SK-N-SH treated with all-trans-retinoic acid at 6 μM for 48 hours (cell line): ENCODE data around the gene SAYSD1.

Source experiments
- ATAC-seq: fragments of 200-7000 bp; cut with Tn5 transposase; 3 replicates; pipeline ENCODE4 v1.9.1; 2020; ENCODE audit warnings: mild to moderate bottlenecking, moderate library complexity
- ARNTL ChIP-seq: fragments of 450-650 bp; formaldehyde crosslinking; IDR thresholded peaks from 2 replicates; pipeline ENCODE4 v1.5.0; 2020; ENCODE audit warnings: low read depth, mild to moderate bottlenecking, moderate library complexity, borderline replicate concordance
- CREB5 ChIP-seq: fragments of 250-450 bp; sonication (Bioruptor Pico); IDR thresholded peaks from 2 replicates; pipeline ENCODE4 v1.5.1; 2020; ENCODE audit warnings: low read depth, mild to moderate bottlenecking, moderate library complexity
- CSDC2 ChIP-seq: fragments of 250-450 bp; sonication (Bioruptor Pico); IDR thresholded peaks from 2 replicates; pipeline ENCODE4 v1.5.0; 2020; ENCODE audit warnings: mild to moderate bottlenecking, moderate library complexity
- CSRNP3 ChIP-seq: fragments of 250-450 bp; sonication (Bioruptor Pico); IDR thresholded peaks from 2 replicates; pipeline ENCODE4 v1.5.1; 2021; ENCODE audit warnings: mild to moderate bottlenecking, moderate library complexity
- ESRRG ChIP-seq: fragments of 250-450 bp; sonication (Bioruptor Pico); IDR thresholded peaks from 2 replicates; pipeline ENCODE4 v1.6.1; 2021; ENCODE audit warnings: mild to moderate bottlenecking
- GLIS3 ChIP-seq: fragments of 250-450 bp; sonication (Bioruptor Pico); IDR thresholded peaks from 2 replicates; pipeline ENCODE4 v1.5.0; 2020; ENCODE audit warnings: mild to moderate bottlenecking, moderate library complexity
- ISL1 ChIP-seq: fragments of 250-450 bp; sonication (Bioruptor Pico); IDR thresholded peaks from 2 replicates; pipeline ENCODE4 v2.1.2; 2022; ENCODE audit warnings: mild to moderate bottlenecking, moderate library complexity
- OSR1 ChIP-seq: fragments of 250-450 bp; sonication (Bioruptor Pico); IDR thresholded peaks from 2 replicates; pipeline ENCODE4 v1.8.0; 2022; ENCODE audit warnings: moderate library complexity, mild to moderate bottlenecking, inconsistent platforms
- PATZ1 ChIP-seq: fragments of 250-450 bp; sonication (Bioruptor Pico); IDR thresholded peaks from 2 replicates; pipeline ENCODE4 v1.8.0; 2020; ENCODE audit warnings: mild to moderate bottlenecking, moderate library complexity, borderline replicate concordance
- POU6F1 ChIP-seq: fragments of 250-450 bp; sonication (Bioruptor Pico); IDR thresholded peaks from 2 replicates; pipeline ENCODE4 v1.8.0; 2021; ENCODE audit warnings: low read depth, mild to moderate bottlenecking, moderate library complexity, borderline replicate concordance
- PPARA ChIP-seq: fragments of 250-450 bp; sonication (Bioruptor Pico); IDR thresholded peaks from 2 replicates; pipeline ENCODE4 v1.5.0; 2020; ENCODE audit warnings: mild to moderate bottlenecking, borderline replicate concordance
- RARB ChIP-seq: fragments of 250-450 bp; sonication (Bioruptor Pico); IDR thresholded peaks from 2 replicates; pipeline ENCODE4 v1.8.0; 2021; ENCODE audit warnings: mild to moderate bottlenecking, moderate library complexity
- SNAI2 ChIP-seq: fragments of 250-450 bp; sonication (Bioruptor Pico); IDR thresholded peaks from 2 replicates; pipeline ENCODE4 v1.5.0; 2020; ENCODE audit warnings: mild to moderate bottlenecking, moderate library complexity
- TCF4 ChIP-seq: fragments of 250-450 bp; sonication (Bioruptor Pico); IDR thresholded peaks from 2 replicates; pipeline ENCODE4 v1.8.0; 2021; ENCODE audit warnings: mild to moderate bottlenecking, moderate library complexity, borderline replicate concordance
- TOX ChIP-seq: fragments of 250-450 bp; sonication (Bioruptor Pico); IDR thresholded peaks from 2 replicates; pipeline ENCODE4 v1.8.0; 2021; ENCODE audit warnings: mild to moderate bottlenecking, moderate library complexity, borderline replicate concordance
- TSHZ2 ChIP-seq: fragments of 250-450 bp; sonication (Bioruptor Pico); IDR thresholded peaks from 2 replicates; pipeline ENCODE4 v1.5.0; 2020; ENCODE audit warnings: mild to moderate bottlenecking, moderate library complexity
- ZFP3 ChIP-seq: fragments of 250-450 bp; sonication (Bioruptor Pico); IDR thresholded peaks from 2 replicates; pipeline ENCODE4 v1.5.0; 2020; ENCODE audit warnings: mild to moderate bottlenecking, moderate library complexity
- ZFP30 ChIP-seq: fragments of 450-650 bp; formaldehyde crosslinking; IDR thresholded peaks from 2 replicates; pipeline ENCODE4 v1.5.0; 2022; ENCODE audit warnings: mild to moderate bottlenecking, moderate library complexity
- ZNF565 ChIP-seq: fragments of 450-650 bp; formaldehyde crosslinking; conservative IDR thresholded peaks from 2 replicates; pipeline ENCODE4 v1.5.0; 2020; ENCODE audit warnings: low read depth, mild to moderate bottlenecking, moderate library complexity
- ZNF70 ChIP-seq: fragments of 450-650 bp; formaldehyde crosslinking; IDR thresholded peaks from 2 replicates; pipeline ENCODE4 v1.5.0; 2020; ENCODE audit warnings: mild to moderate bottlenecking, moderate library complexity
- ZNF8 ChIP-seq: fragments of 450-650 bp; formaldehyde crosslinking; IDR thresholded peaks from 2 replicates; pipeline ENCODE4 v1.5.0; 2020; ENCODE audit warnings: mild to moderate bottlenecking, moderate library complexity

The SAYSD1 gene

GRCh38 chr6:39108041-39108839 is 6.7 kb downstream of the SAYSD1 start:
- no peak for TF ChIP-seq PPARA (CRISPR knock-in tag)
- no peak for TF ChIP-seq ZNF565
- no peak for TF ChIP-seq ZNF70 (CRISPR knock-in tag)
- TF ChIP-seq ZFP30 (CRISPR knock-in tag): no peak
- no peak for TF ChIP-seq TSHZ2 (CRISPR knock-in tag)
- TF ChIP-seq ZFP3 (CRISPR knock-in tag): no peak
- no peak for TF ChIP-seq OSR1
- TF ChIP-seq ZNF8: no peak
- TF ChIP-seq ARNTL (CRISPR knock-in tag): no peak
- ATAC-seq: no peak

GRCh38 chr6:39107641-39108040 is 7.3 kb downstream of the SAYSD1 start:
- no peak for TF ChIP-seq GLIS3
- TF ChIP-seq TOX (CRISPR knock-in tag): no peak
- TF ChIP-seq RARB (CRISPR knock-in tag): no peak
- no peak for TF ChIP-seq ZNF8
- TF ChIP-seq SNAI2 (CRISPR knock-in tag): no peak
- no peak for TF ChIP-seq ESRRG
- no peak for TF ChIP-seq ARNTL (CRISPR knock-in tag)
- no peak for TF ChIP-seq POU6F1 (CRISPR knock-in tag)
- no peak for TF ChIP-seq ZNF565
- TF ChIP-seq OSR1: no peak
- no peak for TF ChIP-seq ZFP30 (CRISPR knock-in tag)
- TF ChIP-seq PATZ1 (CRISPR knock-in tag): no peak
- TF ChIP-seq CSRNP3 (CRISPR knock-in tag): no peak
- no peak for TF ChIP-seq PPARA (CRISPR knock-in tag)
- no peak for TF ChIP-seq CSDC2 (CRISPR knock-in tag)
- no peak for TF ChIP-seq ZNF70 (CRISPR knock-in tag)
- ATAC-seq: no peak

GRCh38 chr6:39107034-39107433 is 8.0 kb downstream of the SAYSD1 start:
- TF ChIP-seq ISL1 (CRISPR knock-in tag) (no peak), ARNTL (CRISPR knock-in tag) (no peak), TOX (CRISPR knock-in tag) (no peak), ZFP3 (CRISPR knock-in tag) (no peak), TCF4 (CRISPR knock-in tag) (no peak), TSHZ2 (CRISPR knock-in tag) (no peak), SNAI2 (CRISPR knock-in tag) (no peak), CREB5 (CRISPR knock-in tag) (no peak)
- ATAC-seq: no peak
